LNCAP (cell line): ENCODE data around the gene VOPP1.

ENCODE experiments used
- CTCF ChIP-seq: fragments of 450-650 bp; IDR thresholded peaks from 2 replicates; pipeline ENCODE4 v1.5.1; 2017; ENCODE audit warnings: mild to moderate bottlenecking

VOPP1 gene

GRCh38 chr7:55504093-55504859 lies 68.0 kb downstream of the VOPP1 start:
- TF ChIP-seq CTCF = no peak

- no peak for TF ChIP-seq CTCF
These were observed 69.4 kb downstream of the VOPP1 start for GRCh38 chr7:55502858-55503440.

GRCh38 chr7:55502124-55502857 lies 70.0 kb downstream of the VOPP1 start:
- no peak for TF ChIP-seq CTCF

- TF ChIP-seq CTCF = no peak
These were observed 70.7 kb downstream of the VOPP1 start for GRCh38 chr7:55501611-55502010.

GRCh38 chr7:55500117-55500756 lies 72.1 kb downstream of the VOPP1 start:
- no peak for TF ChIP-seq CTCF

- no peak for TF ChIP-seq CTCF
These were observed 72.7 kb downstream of the VOPP1 start for GRCh38 chr7:55499591-55499990.

GRCh38 chr7:55498770-55499169 lies 73.5 kb downstream of the VOPP1 start:
- TF ChIP-seq CTCF = no peak
